Brain microvascular endothelial cell (primary cell): ENCODE results near the gene NPEPL1.

Source experiments
- DNase-seq: peaks from one replicate; pipeline ENCODE4 v3.0.0-alpha.2; 2020
- H3K27ac ChIP-seq: fragments of 250-450 bp; sonication (Bioruptor Pico); 2 replicates; pipeline ENCODE4 v1.5.1; 2020; ENCODE audit warnings: mild to moderate bottlenecking, moderate library complexity
- H3K27me3 ChIP-seq: fragments of 250-450 bp; sonication (Bioruptor Pico); replicated peaks from 2 replicates; pipeline ENCODE4 v1.5.1; 2020; ENCODE audit warnings: mild to moderate bottlenecking
- H3K36me3 ChIP-seq: fragments of 250-450 bp; sonication (Bioruptor Pico); replicated peaks from 2 replicates; pipeline ENCODE4 v1.5.1; 2020; ENCODE audit warnings: mild to moderate bottlenecking
- H3K4me3 ChIP-seq: 2 replicates; pipeline ENCODE4 v1.5.1; 2011; ENCODE audit warnings: low read depth, mild to moderate bottlenecking, control low read depth, low read length, moderate library complexity
- in situ Hi-C: cut with HindIII; loops from 2 replicates; pipeline ENCODE4 v1.10.0; 2017; ENCODE audit warnings: low sequenced_read_pairs, low pct_ligation_motif_present
- TF ChIP-seq, protein P1 (sequence below): IDR thresholded peaks from 2 replicates; pipeline ENCODE4 v1.5.1; 2011; ENCODE audit warnings: low read depth, mild to moderate bottlenecking, moderate library complexity, low read length, control low read depth, inconsistent platforms; ENCODE audit errors: missing control alignments

NPEPL1 gene

DNA sequence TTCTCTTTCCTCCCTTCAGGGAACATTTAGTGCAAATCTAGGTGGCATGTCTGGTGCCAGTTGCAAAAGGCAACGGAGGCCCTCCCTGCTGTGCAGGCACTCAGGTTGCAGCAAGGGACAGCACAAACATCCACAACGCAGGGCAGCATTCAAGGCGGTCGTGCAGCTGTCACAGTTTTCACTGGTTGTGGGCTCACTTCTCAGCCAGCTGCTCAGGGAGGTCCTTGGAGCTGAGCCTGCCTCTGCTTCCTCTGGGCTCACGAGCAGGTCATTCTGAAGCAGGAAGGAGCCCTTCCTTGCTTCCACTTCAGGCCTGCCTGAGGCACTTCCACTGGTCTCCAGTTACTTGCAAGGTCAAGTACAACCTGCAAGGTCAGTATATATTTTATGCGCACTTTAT is 3.8 kb upstream of the NPEPL1 start:
- Histone ChIP-seq H3K36me3 (no peaks in the 10 kb centered on the region), H3K4me3 (no peak overlapping the region), H3K27me3 (no peaks in the 10 kb centered on the region), H3K27ac (no peak overlapping the region)
- in situ Hi-C loops = no loop called here
- TF ChIP-seq, protein P1, sequence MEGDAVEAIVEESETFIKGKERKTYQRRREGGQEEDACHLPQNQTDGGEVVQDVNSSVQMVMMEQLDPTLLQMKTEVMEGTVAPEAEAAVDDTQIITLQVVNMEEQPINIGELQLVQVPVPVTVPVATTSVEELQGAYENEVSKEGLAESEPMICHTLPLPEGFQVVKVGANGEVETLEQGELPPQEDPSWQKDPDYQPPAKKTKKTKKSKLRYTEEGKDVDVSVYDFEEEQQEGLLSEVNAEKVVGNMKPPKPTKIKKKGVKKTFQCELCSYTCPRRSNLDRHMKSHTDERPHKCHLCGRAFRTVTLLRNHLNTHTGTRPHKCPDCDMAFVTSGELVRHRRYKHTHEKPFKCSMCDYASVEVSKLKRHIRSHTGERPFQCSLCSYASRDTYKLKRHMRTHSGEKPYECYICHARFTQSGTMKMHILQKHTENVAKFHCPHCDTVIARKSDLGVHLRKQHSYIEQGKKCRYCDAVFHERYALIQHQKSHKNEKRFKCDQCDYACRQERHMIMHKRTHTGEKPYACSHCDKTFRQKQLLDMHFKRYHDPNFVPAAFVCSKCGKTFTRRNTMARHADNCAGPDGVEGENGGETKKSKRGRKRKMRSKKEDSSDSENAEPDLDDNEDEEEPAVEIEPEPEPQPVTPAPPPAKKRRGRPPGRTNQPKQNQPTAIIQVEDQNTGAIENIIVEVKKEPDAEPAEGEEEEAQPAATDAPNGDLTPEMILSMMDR = no peak
- no peak for DNase-seq

DNA sequence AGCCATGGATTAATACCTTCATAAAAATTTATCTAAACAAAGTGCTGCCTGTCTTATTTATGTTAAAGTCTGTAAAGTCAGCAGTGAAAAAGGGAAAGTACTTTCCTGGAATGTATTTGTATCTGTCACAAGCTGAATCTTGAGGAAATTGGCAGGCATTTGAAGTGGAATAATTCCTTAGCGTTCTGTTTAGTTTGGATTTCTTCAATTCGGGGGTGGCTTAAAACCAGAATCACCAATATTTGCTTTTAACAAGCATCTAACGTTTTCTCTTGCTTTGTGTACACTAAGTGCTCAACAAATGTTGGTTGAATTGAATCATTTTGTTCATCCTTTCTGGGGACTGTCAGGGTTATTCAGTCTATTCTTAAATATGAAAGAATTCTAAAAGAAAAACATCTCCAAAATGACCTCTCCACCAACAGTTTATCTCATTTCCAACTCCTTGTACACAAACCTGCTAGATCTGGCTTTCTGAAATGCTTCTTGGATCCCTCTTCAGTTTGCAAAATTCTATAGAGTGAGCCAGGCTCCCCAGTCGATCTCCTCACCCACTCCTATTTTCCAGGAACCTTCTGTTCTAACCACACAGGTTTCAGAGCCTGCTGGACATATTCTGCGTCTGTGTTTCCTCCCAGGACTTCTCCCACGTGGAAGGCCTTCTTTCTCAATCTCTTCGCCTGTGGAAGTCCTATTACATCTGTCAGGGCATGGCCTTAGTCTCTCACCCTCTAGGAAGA is 2.0 kb upstream of the NPEPL1 start:
- TF ChIP-seq, protein P1 = no peak
- Histone ChIP-seq H3K4me3 (no peak overlapping the region), H3K27ac (no peak overlapping the region), H3K27me3 (no peaks in the 10 kb centered on the region), H3K36me3 (no peaks in the 10 kb centered on the region)
- peak; percentile 19 for DNase-seq
- in situ Hi-C loops = no loop called here

DNA sequence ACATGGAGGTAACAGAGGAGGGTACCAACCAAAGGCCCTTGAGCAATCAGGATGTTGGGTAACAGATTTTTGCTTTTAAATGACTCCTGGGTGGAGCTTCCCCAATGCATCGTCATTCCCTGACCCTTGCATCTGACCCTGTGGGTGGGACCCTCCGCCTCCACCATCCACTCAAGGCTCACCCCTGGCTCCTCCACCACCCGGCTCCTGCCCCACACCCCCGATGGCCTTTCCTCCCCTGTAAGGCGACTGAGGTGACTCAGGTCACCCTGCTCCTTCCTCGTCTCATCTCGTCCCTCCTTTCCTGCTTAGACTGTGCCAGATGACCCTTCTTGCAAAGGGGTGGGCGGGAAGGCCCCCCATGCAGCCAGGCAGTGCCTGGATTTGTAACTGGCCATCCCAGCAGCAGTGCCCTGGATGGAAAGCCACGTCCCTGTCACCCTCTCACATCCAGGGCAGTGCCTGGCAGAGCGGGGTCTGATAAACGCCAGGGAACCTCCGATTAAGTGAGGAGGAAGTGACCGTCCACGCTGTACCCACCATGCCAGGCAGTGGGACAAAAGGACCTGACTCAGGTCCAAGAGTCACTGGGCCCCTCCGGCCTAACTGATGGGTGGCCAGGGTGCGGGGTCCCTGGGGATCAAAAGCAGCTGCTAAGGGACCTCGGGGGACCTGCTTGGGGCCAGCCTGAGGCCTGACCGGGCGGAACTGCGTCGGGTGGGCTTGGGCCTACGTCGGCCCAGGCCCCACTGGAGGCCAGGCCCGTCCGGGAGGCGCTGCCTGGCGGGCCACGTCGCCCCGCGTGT is 624 bp upstream of the NPEPL1 start:
- DNase-seq = no peak
- Histone ChIP-seq H3K27ac (peak overlapping the region; percentile 69), H3K4me3 (no peak overlapping the region), H3K27me3 (no peaks in the 10 kb centered on the region), H3K36me3 (peaks cover 3% of the 10 kb centered on the region)
- TF ChIP-seq, protein P1 = no peak
- in situ Hi-C loops = no loop called here

DNA sequence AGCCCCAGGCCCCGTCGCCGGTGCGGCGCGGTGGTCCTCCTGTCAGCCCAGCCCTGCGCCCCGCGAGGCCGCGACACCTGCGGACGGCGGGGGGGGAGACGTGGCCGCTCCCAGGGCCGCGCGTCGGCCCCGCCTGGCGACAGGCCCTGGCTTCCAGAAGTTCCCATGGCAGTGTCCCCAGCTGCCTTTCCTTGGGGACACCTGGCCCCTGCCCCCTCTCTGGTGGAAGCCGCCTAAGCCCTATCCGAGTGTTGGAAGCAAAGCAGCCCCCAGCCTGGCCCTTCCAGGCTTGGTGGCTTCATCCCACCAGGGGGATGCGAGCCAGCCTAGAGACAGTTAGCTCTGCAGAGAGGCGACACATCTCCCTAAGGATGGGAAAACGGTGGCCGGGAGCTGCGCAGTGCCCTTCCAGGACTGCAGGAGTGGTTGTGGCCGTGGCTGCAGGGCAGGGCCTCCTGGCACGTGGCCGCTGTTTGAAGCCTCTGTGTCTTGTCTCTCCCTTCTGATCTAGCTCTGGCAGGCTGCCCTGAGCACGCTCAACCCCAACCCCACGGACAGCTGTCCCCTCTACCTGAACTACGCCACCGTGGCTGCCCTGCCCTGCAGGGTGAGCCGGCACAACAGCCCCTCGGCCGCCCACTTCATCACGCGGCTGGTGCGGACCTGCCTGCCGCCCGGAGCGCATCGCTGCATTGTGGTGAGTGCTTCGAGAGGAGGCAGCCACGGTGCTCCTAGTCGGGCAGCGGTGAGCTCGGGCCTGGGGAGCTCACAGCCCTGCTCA is 816 bp downstream of the NPEPL1 start:
- in situ Hi-C loops = no loop called here
- Histone ChIP-seq H3K36me3 (peaks cover 7% of the 10 kb centered on the region), H3K4me3 (peak overlapping the region; percentile 54), H3K27me3 (no peaks in the 10 kb centered on the region), H3K27ac (peak overlapping the region; percentile 2)
- no peak for DNase-seq
- TF ChIP-seq, protein P1 = peak; percentile 22

DNA sequence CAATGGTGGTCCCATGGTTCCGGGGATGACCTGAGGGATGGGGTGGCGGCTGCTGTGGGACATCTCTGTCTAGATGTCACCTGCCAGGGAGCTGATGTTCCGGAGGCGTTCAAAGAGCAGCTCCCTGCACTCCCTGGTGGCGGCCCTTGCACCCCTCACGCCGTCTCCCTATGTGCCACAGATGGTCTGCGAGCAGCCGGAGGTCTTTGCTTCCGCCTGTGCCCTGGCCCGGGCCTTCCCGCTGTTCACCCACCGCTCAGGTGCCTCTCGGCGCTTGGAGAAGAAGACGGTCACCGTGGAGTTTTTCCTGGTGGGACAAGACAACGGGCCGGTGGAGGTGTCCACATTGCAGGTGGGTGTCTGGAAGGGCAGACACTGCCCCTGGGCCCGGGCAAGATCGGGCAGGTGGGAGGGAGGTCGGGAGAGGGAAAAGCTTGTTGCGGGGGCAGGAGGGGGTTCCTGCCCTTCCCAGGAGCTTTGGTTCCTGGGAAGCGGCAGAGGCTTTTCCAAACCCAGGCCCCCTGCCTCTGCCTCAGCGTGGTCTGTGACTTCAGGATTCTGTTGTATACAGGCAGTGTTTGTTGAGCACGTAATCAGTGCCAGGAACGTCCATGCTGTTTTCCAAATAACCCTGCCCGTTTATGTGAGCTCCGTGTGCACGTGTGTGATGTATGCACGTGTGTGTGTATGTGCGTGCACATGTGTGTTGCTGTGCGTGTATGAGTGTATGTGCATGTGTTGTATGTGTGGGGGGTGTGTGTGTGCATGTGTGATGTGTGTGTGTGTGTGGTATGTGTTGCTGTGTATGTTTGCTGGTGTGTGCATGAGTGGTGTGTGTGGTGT is 1.9 kb downstream of the NPEPL1 start:
- no peaks in the 10 kb centered on the region for H3K27me3 ChIP-seq
- no peak overlapping the region for H3K4me3 ChIP-seq
- no peak for DNase-seq
- peaks cover 7% of the 10 kb centered on the region for H3K36me3 ChIP-seq
- in situ Hi-C loops = no loop called here
- no peak overlapping the region for H3K27ac ChIP-seq
- TF ChIP-seq, protein P1 = no peak
